GM21717 (cell line): Measurements from ENCODE around the gene DOC2A.

ENCODE experiments used
- ATAC-seq: cut with Tn5 transposase; IDR thresholded peaks from one replicate; pipeline ENCODE4 v1.9.1; 2021; ENCODE audit warnings: mild to moderate bottlenecking, moderate library complexity; ENCODE audit not compliant: unreplicated experiment

DOC2A gene

DNA sequence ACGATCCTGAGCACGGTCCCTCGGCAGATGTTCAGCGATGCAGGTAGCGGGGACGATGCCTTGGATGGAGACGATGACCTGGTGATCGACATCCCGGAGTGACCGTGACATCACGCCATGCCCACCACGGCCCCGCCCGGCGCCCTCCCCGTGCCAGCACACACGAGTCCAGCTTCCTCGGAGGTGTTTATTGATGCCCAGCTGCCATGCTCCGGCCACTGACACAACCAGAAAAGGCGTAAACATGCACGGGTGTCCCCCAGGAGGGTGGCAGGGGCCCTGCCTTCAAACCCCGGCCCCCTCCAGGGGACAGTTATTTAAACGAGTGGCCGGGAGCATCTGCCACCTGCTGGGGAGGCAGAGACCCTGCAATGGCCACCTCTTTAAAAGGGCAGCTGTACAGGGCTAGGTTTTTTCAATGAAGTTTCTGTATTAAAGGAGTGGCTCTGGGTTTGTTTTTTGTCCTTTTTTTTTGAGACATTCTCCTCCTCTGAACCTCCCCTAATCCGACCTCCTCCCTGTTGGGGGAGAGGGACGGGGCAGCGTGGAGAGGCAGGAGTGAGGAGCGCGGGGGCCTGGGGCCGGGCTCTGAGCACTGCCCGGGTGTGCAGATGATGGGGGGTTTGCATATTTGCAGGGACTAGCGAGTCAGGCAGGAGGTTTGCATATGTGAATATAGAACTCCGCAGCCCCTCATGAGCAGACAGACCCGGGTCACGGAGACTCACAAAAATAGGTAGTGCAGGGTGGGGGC lies 5.3 kb downstream of the DOC2A start:
- no peak for ATAC-seq

DNA sequence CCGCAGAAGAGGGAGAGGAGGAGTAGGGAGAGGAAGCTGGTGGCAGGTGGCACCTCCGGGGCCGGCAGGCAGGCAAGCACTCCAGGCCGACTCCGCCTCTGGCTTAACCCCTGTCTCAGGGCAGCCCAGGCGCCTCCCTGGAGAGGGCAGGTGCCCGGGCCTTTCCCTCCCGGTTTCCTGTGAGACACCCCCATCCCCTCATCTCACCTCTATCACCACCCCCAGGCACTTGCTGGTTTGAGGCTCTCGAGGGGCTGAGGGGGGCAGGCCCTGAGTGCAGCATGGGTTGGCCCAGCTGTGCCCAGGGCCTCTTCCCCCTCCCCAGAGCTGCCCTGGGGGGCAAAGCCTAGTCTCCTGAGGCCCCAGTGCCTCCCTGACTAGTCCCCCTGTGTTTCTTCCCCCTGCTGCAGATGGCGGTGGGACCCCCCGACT lies 6.0 kb downstream of the DOC2A start:
- ATAC-seq: no peak

DNA sequence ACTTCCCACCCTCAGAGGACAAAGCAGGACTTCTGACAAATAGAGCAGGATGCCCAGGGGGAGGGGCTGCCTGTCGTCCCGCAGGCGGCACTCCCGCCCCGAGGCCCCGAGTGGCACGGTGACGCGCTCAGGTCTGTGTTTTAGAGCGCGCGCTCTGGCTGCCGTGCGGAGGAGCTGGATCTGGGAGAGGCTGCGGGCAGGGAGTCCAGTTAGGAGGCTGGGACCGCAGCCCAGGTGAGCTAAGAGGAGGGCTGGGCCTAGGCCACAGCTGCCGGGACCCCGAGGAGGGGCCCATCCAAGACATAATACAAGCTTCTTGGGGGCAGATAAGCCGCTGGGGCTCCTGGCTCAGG lies 6.4 kb downstream of the DOC2A start:
- no peak for ATAC-seq

DNA sequence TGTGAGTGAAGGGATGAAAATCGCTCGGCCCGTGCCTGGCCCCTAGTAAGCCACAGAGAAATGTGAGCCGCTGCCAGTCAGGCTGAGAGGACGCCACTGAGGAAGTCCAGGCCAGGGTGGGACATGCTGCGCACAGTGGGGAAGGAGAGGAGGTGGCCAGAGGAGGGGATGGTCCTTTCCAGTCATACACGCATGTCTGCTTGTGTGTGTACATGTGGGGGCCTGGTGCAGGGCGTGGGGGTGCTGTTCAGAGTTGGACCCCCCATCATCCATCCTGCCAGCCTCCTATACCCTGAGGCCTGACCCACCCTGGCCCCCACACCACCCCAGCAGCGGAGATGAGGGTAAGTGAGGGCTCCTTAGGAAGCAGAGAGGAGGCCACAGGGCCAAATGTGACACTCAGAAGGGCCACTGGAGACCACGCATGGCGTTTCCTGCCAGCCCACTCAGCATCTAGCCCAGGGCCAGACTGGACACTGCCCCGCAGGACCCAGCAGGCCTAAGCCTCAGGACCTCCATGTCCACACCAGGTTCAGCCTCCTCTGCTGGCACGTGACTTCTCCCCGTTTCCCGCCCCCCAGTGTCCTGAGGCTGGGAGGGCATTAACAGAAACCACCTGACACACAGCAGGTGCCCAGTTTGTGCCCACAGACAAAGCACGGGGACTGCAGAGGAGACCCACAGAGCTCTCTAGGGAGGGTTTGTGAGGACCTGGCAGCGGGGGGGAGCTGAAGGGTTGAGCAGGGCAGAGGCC lies 7.0 kb downstream of the DOC2A start:
- ATAC-seq: no peak

DNA sequence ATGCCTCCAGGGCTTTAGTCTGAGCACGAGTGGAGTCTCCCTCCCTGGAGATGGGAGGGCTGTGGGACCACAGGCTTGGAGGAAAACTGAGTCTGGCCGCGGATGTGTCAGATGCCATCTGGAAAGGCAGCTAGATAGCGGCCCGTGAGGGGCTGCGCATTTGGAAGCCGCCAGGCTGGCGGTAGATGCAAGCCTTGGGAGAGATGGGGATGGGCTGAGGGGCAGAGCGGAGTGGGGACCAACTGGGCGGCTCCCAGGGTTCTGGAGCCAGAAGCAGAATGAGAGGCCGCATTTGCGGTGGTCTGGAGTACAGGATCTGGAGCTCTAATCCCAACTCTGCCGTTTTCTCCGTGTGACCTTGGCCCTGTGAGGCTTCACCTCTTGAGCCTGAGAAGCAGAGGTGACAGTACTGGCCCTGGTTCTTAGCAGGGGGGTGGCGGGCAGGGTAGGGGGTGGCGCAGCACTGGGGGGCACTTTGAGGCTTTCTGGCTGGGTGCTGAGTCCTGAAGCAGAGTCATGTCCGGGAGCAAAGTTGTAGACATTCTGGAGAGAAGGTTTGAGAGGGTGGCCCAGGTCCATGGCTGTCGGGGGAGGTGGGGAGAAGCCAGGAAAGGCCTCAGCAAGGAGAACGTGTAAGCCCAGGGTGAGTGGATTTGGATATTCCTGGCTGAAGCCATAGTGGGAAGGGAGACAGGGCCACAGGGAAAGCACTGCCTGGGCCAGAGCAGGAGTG lies 8.0 kb downstream of the DOC2A start:
- no peak for ATAC-seq

DNA sequence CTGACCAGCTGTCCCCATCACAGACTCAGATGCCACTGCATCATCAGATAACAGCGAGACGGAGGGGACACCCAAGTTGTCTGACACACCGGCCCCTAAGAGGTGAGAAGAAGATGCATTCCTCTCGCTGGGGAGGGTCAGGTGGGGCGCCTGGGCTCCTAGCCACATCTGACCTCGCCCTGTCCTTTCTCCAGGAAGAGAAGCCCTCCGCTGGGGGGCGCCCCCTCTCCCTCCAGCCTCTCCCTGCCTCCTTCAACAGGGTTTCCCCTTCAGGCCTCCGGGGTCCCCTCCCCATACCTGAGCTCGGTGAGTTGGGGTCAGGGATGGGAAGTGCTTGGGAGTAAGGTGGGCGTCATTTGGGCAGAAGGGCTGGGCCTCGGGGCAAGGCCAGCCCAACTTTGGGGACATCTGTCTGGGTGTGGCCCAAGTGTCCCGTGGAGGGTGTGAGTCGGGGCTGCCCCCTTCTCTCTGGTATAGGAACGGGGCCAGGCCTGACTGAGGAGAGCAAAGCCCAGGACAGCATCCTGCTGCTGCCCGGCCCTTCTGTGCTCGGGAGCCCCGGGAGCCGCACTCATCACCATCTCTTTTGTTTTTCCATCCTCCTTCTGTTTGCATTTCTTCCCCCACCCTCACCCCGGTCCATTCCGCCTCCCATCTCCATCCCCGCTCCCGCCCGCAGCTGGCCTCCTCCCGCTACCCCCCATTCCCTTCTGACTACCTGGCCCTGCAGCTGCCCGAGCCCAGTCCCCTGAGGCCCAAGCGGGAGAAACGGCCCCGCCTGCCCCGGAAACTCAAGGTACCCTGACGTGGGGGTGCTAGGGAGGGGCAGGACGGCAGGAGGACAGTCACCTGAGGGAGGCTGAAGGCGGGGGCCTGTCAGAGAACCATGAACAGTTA lies 9.8 kb downstream of the DOC2A start:
- no peak for ATAC-seq

DNA sequence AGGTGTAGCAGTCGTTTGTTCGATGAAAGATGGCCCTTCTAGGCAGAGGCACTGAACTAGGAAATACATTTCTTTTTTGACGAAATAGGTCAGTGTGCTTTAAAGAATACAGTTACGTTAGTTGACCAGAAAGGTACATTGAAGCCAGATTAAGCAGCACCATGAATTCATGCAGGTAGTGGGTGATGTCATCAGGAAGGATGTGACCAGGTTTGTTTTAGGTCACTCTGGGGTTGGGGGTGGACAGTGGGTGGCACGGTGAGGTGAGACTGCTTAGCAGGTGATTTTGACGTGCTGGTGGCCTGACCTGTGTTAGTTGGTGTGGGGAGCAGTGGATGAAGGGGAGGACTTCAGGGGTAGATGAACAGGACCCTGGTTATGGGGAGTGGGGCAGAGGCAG lies 11.2 kb downstream of the DOC2A start:
- ATAC-seq: no peak

DNA sequence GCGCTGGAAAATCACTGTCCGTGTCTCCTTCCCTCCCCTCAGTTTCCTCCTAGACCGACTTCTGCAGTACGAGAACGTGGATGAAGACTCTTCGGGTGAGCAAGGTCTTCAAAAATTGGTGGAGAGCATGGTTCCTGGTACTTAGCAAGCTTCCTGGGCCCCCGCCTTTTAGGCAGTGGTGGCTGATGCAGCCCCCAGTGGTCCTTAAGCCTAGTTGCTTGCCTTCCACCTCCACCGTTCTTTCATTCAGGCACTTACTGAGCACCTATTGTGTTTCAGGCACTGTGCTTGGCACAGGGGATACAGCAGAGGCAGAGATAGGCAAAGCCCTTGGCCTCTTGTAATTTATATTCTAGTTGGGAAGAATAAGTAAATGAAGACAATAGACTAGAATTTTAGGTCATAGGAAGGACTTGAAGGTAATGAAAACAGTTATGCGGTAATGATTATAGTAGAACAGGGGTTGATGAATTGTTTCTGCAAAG lies 14.0 kb downstream of the DOC2A start:
- ATAC-seq: no peak

DNA sequence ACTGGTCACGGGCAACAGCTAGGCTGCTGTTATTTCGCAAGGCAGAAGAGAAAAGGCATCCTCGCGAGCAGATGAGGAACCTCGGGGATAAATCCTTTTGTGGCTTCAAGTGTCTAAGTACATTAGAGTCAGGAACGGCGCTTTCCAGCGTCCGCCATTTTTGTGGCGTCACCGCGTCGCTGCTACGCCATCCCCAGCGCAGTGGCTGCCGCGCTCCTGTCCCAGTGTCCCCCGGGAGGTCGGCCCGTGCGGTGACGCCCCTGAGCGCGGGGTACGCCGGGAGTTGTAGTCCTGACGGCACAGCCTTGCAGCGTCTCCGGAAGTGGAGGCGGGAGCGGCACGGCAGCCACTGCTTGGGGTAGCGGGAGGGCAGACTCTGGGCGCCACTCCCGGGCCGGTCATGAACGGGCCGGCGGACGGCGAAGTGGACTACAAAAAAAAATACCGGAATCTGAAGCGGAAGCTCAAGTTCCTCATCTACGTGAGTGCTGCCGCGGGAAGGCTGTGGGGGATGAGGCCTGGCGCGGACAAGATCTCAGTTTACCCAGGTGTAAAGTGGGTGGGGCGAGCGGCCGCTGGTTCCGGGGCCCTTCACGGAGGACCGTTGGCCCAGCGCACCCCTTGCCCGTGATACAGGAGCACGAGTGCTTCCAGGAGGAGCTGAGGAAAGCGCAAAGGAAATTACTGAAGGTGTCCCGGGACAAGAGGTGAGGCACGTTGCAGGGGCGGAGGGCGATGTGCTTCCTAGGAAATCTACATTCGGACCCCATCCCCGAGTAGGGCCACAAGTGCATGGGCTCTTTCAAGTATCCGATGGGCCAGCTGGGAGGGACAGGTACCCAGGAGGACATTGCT lies 14.7 kb downstream of the DOC2A start, which contains the start of gene INO80E:
INO80E (plus strand) TSS at position 331 of the 855 bp plus-strand sequence; CDS start at position 401, 70 bp downstream.
- ATAC-seq: peak; percentile 72

DNA sequence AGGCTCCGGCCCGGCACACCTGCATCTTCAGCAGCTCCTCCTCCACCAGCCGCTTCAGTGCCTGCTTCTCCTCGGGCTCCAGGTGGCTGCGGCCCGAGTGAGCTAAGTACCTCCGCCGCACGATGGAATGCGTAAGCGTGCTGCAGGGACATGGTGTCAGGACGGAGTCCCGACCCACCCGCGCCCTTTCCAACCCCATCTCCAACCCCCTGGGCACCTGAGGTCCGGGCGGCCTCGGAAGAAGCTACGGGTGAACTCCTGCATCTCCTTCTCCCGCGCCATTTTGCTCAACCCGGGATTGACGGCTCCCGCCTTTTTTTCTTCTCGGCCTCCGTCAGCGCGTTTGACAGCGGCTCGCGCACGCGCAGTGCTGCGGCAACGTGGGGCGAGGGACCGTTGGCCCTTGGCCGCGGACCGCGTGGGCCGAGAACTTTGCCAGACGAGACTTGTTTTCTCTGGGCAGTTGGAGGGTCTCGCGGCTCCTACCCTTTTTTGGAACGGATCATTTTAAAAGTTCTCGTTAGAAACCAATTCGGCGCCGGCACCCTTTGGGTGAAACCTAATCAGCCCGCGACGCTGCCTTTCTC lies 15.4 kb downstream of the DOC2A start, which contains the start of gene HIRIP3:
HIRIP3 (minus strand) TSS at position 294 of the 587 bp plus-strand sequence; CDS start at position 282, 12 bp downstream.
- ATAC-seq: peak; percentile 37

DNA sequence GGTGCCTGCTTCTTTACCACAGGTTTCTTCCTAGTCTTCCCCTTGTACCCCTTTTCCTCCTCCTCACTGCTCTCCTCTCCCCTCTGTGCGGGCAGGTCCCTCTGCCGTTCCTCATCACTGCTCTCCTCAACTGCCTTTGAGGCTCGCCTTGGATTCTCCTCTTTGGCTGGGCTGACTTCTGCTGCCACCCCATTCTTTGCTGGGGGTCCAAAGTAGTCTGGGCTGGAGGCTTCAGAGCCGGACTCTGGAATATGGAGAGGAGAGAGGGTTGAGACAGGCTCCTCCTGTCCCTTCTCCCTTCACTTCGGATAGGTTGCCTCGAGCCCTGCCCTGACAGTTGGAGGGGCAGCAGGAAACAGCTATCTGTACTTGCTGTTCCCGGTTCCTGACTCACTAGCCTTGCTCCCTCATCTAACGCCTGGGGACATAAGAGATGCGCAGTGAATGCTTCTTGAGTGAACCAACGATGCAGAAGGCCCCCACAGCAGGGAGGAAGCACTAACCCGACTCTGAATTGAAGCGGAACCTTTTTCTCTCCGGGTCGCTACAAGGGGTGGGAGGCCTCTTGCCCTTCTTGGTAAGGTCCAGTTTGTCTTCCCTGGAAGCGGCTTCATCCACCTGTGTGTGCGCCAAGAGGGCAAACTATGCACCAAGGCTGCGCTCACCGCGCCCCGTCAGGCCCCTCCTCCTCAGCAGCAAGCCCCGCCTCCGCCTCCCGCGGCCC lies 16.1 kb downstream of the DOC2A start:
- ATAC-seq: peak; percentile 21

DNA sequence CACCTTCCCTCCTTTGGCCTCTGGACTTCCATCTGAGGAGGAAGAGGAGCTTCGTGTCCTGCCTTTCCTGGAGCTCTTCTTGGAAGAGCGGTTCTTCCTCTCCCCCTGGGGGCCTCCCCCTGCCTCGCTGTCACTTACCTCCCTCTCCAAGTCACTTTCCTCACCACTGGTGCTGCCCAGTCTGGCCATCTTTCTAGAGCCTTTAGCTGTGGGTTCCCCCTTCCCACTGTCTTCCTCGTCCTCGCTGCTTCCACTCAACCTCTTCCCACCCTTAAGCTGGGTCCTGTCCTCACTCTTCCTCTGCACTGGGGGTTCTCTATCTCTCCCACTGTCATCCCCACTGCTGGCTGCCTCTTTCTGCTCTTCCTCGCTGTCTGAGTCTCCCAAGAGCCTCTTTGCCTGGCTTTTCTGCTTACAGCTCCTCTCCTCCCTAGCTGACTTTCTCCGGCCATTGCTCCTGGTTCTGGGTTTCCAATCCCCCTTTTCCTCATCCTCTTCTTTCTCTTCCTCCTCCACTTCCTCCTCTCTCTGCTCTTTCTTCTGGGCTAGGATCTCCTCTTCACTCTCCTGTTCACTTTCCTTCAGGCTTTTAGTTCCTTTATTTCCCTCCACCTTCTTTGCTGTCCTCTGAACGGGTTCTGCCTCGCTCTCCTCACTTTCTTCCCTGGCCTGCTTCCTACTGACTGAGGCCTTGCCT lies 16.8 kb downstream of the DOC2A start:
- no peak for ATAC-seq

DNA sequence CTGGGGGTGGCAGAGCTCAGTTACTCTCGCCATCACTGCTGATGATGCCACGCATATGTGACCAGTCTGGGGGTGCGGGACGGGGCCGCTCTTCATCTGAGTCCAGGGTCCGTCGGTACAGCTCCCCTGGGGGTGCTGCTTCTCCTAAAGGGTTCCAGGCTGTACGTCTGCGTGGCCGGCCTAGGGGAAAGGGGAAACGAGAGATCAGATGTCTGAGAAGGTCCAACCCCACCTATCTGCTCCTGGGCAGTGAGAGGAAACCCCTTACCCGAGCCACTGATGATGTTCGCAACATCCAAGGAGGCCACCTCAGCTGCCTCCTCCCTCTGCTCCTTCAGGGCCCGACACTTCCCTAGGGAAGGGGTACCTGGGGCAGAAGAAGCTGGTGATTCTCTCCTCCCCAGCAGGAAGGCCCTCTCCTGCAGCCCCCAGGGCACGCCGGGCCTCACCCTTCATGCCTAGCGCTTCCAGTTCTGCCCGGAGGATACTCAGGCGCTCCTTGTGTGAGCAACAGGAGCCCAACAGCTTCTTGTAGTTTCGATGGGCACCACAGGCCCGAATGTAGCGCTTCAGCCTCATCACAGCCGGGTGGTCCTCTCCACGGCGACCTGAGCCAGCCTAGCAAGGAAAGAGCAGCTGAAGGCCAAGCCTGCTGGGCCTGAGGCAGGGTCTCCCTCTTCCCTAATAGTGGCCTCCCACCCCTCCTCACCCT lies 17.5 kb downstream of the DOC2A start:
- no peak for ATAC-seq

DNA sequence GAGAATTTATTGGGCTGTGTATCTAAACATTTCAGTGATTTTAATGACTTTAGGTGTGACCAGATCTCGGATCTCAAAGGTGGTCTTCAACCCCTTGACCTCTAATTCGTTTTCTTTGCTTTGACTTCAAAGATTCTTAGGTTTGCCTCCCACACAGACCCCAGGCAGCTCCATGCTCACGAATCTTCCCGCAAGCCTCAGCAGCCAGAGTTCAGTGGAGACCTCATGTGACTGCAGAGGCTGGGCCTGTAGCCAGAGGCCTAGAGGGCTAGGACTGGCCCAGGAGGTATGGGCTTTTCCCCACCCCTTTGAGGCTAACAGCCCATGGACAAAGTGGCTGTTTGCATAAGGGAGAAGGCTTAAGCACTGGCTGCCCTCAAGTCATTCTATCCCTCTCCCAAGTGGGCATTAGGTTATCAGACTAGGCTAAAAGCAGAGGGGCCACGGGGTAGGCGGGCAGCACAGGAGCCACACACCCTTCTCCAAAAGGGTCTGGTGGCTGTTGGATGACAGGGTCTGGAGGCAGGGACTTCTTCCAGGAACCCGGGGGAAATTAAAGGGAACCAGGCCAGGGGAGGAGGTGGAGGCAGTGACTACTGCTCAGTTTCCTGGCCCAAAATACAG lies 18.4 kb downstream of the DOC2A start:
- ATAC-seq: no peak

DNA sequence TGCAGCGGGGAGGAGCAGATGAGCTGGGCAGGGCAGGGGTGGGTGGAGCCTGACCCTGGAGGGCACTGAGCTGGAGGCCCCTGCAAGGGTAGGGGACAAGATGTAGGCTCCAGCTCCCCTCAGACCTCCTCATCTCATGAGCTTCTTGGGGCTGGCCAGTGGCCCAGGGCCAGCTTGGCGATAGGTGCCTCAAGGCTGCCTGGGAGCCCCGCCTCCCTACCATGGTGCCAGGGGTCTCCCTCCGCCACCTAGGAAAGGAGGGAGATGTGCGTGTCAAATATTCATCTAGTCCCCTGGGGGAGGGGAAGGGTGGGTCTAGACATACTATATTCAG lies 19.3 kb downstream of the DOC2A start:
- ATAC-seq: no peak

DNA sequence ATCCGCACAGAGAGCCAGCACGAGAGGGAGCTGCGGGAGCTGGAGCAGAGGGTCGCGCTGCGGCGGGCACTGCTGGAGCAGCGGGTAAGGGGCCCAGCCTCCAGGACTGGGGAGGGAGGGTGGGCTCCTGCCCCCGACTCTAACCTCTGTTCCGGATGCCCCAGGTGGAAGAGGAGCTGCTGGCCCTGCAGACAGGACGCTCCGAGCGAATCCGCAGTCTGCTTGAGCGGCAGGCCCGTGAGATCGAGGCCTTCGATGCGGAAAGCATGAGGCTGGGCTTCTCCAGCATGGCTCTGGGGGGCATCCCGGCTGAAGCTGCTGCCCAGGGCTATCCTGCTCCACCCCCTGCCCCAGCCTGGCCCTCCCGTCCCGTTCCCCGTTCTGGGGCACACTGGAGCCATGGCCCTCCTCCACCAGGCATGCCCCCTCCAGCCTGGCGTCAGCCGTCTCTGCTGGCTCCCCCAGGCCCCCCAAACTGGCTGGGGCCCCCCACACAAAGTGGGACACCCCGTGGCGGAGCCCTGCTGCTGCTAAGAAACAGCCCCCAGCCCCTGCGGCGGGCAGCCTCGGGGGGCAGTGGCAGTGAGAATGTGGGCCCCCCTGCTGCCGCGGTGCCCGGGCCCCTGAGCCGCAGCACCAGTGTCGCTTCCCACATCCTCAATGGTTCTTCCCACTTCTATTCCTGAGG lies 19.8 kb downstream of the DOC2A start:
- no peak for ATAC-seq
